PC-3 (cell line): ENCODE measurements around the gene PRKAR2A.
"Not testable (repeated sequence)": the region's sequence is repeated elsewhere in the genome, so short reads cannot be mapped to it uniquely, and the experiment has no call there.

ENCODE experiments used
- EZH2 ChIP-seq: fragments of 300-600 bp; sonication (generic); IDR thresholded peaks from one replicate; pipeline ENCODE4 v1.6.1; 2017; ENCODE audit warnings: antibody characterized with exemption, mild to moderate bottlenecking, low read length; ENCODE audit not compliant: unreplicated experiment
- EZH2phosphoT487 ChIP-seq: fragments of 300-600 bp; sonication (generic); IDR thresholded peaks from 2 replicates; pipeline ENCODE4 v1.6.1; 2018; ENCODE audit warnings: mild to moderate bottlenecking, antibody characterized with exemption, low read length, borderline replicate concordance
- TF ChIP-seq, protein P1 (sequence below): fragments of 300-600 bp; sonication (generic); conservative IDR thresholded peaks from 2 replicates; pipeline ENCODE4 v1.5.1; 2017; ENCODE audit warnings: antibody characterized with exemption, low read depth, mild to moderate bottlenecking, low read length

DNA sequence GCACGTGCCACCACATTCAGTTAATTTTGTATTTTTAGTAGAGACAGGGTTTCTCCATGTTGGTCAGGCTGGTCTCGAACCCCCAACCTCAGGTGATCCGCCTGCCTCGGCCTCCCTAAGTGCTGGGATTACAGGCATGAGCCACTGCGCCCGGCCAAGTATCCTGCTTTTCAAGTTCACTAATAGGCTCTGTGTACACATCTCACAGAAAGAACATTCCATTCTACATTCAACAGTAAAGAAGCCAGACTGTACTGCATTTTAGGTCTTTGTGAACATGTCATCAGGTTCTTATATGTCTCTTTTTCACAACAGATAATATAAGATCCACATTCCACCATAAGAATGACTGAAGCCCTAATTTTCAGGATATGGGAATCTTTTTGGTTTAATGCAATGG is 88.1 kb downstream of the PRKAR2A start:
- TF ChIP-seq, protein P1, sequence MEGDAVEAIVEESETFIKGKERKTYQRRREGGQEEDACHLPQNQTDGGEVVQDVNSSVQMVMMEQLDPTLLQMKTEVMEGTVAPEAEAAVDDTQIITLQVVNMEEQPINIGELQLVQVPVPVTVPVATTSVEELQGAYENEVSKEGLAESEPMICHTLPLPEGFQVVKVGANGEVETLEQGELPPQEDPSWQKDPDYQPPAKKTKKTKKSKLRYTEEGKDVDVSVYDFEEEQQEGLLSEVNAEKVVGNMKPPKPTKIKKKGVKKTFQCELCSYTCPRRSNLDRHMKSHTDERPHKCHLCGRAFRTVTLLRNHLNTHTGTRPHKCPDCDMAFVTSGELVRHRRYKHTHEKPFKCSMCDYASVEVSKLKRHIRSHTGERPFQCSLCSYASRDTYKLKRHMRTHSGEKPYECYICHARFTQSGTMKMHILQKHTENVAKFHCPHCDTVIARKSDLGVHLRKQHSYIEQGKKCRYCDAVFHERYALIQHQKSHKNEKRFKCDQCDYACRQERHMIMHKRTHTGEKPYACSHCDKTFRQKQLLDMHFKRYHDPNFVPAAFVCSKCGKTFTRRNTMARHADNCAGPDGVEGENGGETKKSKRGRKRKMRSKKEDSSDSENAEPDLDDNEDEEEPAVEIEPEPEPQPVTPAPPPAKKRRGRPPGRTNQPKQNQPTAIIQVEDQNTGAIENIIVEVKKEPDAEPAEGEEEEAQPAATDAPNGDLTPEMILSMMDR, result not testable (repeated sequence)
- not testable (repeated sequence) for TF ChIP-seq EZH2, EZH2phosphoT487
